ENCODE results near the gene PBX3. TPM values are rescaled to one million over a fixed set of nuclear protein-coding genes. Genes with fewer than 3 reads are reported as not detected.

The PBX3 gene
- total RNA-seq, 3 donors from 2014 or later (not counting 1 experiment from before 2014, with no cell fraction given): 42.1 to 46.9 (median 44.6) TPM

DNA sequence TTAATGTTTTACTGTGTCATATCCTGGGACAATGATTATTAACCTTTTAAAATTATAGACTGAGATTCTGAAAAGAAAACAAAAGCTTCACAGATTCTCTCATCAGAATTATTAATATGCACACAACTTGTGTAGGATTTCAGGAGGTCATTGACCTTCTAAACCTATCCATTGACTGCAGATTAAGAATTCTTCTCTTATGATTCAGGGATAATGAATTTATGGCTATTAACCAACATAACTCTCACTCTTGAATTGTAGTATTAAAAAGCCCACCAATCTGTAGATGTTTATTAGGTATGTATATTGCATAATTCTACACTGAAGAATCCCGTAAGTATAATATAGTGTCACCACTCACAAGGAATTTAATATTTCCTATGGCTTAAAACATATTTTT, 179.8 kb downstream of the PBX3 start:
- Mint-ChIP-seq H3K27ac (no peak overlapping the region), H3K4me1 (no peaks in the 10 kb centered on the region)

DNA sequence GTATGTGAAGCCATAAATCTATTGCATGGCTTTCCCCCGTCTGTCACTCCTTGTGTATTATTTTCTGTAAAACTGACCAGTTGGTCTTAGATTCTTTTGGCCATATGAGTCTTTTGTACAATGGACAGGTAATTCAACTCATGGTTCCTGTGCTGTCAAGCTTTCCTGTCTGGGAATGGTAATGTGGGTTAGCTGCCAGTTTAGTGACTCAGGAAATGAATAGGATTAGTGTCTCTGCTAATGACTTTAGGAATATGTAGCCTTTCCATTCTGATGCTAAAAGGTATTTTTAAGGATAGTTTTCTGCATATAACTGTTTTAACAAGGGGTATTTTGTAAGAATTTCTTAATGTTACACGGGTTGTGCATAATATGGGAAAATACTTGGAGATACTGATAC, 182.7 kb downstream of the PBX3 start:
- Histone ChIP-seq H3K4me3 (ENCODE audit: low read length) (no peak overlapping the region), H3K9me3 (ENCODE audit: control insufficient read depth, insufficient read depth, low read length) (no peaks in the 10 kb centered on the region), H3K27me3 (ENCODE audit: control insufficient read depth, insufficient read depth, low read length) (no peaks in the 10 kb centered on the region), H3K36me3 (ENCODE audit: control insufficient read depth, insufficient read depth, low read length) (no peaks in the 10 kb centered on the region), H3K27ac (ENCODE audit: low read length) (no peak overlapping the region), H3K4me1 (ENCODE audit: control insufficient read depth, insufficient read depth, low read length) (no peaks in the 10 kb centered on the region)
- no peak for DNase-seq
- TF ChIP-seq, protein P1, sequence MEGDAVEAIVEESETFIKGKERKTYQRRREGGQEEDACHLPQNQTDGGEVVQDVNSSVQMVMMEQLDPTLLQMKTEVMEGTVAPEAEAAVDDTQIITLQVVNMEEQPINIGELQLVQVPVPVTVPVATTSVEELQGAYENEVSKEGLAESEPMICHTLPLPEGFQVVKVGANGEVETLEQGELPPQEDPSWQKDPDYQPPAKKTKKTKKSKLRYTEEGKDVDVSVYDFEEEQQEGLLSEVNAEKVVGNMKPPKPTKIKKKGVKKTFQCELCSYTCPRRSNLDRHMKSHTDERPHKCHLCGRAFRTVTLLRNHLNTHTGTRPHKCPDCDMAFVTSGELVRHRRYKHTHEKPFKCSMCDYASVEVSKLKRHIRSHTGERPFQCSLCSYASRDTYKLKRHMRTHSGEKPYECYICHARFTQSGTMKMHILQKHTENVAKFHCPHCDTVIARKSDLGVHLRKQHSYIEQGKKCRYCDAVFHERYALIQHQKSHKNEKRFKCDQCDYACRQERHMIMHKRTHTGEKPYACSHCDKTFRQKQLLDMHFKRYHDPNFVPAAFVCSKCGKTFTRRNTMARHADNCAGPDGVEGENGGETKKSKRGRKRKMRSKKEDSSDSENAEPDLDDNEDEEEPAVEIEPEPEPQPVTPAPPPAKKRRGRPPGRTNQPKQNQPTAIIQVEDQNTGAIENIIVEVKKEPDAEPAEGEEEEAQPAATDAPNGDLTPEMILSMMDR (IDR thresholded peaks at IDR 0.05): no peak
- no peak overlapping the region for H3K4me3 Mint-ChIP-seq
- H3K27me3 Mint-ChIP-seq (ENCODE audit: low read depth in 2 of 2): no peaks in the 10 kb centered on the region
- no peaks in the 10 kb centered on the region for H3K4me1 Mint-ChIP-seq
- 96% methylated on average over 1 of the region's 2 CpGs for WGBS (ENCODE audit: insufficient coverage)
- H3K9me3 Mint-ChIP-seq: no peaks in the 10 kb centered on the region
- no peaks in the 10 kb centered on the region for H3K36me3 Mint-ChIP-seq
- H3K27ac Mint-ChIP-seq: no peak overlapping the region
- no peak for ATAC-seq
- intact Hi-C loops (cut with micrococcal nuclease): no loop called here

More for the DNA sequence above, 179.8 kb downstream of the PBX3 start:
- TF ChIP-seq, protein P1 (IDR thresholded peaks at IDR 0.05): no peak
- no peak for ATAC-seq
- no peaks in the 10 kb centered on the region for H3K4me1 ChIP-seq (ENCODE audit: control insufficient read depth, insufficient read depth, low read length)
- Mint-ChIP-seq H3K4me3 (no peak overlapping the region), H3K9me3 (no peaks in the 10 kb centered on the region), H3K36me3 (no peaks in the 10 kb centered on the region), H3K27me3 (ENCODE audit: low read depth in 2 of 2) (no peaks in the 10 kb centered on the region)
- no peaks in the 10 kb centered on the region for H3K9me3 ChIP-seq (ENCODE audit: control insufficient read depth, insufficient read depth, low read length)
- H3K36me3 ChIP-seq (ENCODE audit: control insufficient read depth, insufficient read depth, low read length): no peaks in the 10 kb centered on the region
- no peak overlapping the region for H3K27ac ChIP-seq (ENCODE audit: low read length)
- no CpG with 5 or more reads among the region's 1 CpG for WGBS (ENCODE audit: insufficient coverage)
- DNase-seq: no peak
- intact Hi-C loops (cut with micrococcal nuclease): no loop called here
- no peaks in the 10 kb centered on the region for H3K27me3 ChIP-seq (ENCODE audit: control insufficient read depth, insufficient read depth, low read length)
- H3K4me3 ChIP-seq (ENCODE audit: low read length): no peak overlapping the region

DNA sequence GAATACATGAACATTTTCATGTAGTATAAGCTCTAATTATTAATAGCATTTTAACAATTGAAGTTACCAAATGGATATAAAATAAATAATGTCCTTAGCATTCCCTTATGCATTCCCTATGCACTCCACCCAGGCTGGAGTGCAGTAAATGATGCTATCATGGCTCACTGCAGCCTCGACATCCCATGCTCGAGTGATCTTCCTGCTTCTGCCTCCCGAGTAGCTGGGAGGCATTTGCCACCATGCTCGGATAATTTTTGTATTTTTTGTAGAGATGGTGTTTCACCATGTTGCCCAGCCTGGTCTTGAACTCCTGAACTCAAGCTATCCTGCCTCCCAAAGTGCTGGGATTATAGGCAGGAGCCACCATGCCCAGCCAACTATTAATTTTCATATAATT, 184.0 kb downstream of the PBX3 start:
- peaks cover 5% of the 10 kb centered on the region for H3K36me3 ChIP-seq (ENCODE audit: control insufficient read depth, insufficient read depth, low read length)
- TF ChIP-seq, protein P1 (IDR thresholded peaks at IDR 0.05): no peak

DNA sequence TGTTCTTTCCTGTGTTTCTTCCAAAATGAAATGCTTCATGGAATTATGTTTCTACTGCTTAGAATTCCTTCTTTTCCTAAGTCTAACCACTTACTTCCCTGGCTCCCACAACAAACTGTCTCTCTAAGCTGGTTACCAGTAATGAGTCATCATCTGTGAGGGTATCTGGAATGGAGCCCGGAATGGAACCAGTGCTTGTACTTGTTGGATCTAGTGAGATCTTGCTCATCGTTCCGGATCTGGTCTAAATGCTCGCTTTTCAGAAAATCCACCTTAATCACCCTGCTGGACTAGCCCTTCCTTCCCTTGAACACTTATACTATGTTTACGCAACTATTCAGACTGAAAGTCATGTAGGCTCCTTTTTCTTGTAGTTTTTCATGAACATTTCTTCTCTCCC, 184.8 kb downstream of the PBX3 start:
- H3K9me3 Mint-ChIP-seq: no peaks in the 10 kb centered on the region
- H3K4me1 Mint-ChIP-seq: no peaks in the 10 kb centered on the region
- no peaks in the 10 kb centered on the region for H3K27me3 ChIP-seq (ENCODE audit: control insufficient read depth, insufficient read depth, low read length)
- H3K4me3 ChIP-seq (ENCODE audit: low read length): no peak overlapping the region
- intact Hi-C loops (cut with micrococcal nuclease): no loop called here
- peaks cover 12% of the 10 kb centered on the region for H3K36me3 ChIP-seq (ENCODE audit: control insufficient read depth, insufficient read depth, low read length)
- no peak overlapping the region for H3K27ac Mint-ChIP-seq
- DNase-seq (no peak), ATAC-seq (no peak)
- no peaks in the 10 kb centered on the region for H3K27me3 Mint-ChIP-seq (ENCODE audit: low read depth in 2 of 2)
- no peaks in the 10 kb centered on the region for H3K36me3 Mint-ChIP-seq
- no peaks in the 10 kb centered on the region for H3K4me1 ChIP-seq (ENCODE audit: control insufficient read depth, insufficient read depth, low read length)
- WGBS (ENCODE audit: insufficient coverage): 94% methylated on average over 5 of the region's 5 CpGs
- no peak overlapping the region for H3K4me3 Mint-ChIP-seq
- no peaks in the 10 kb centered on the region for H3K9me3 ChIP-seq (ENCODE audit: control insufficient read depth, insufficient read depth, low read length)
- TF ChIP-seq, protein P1 (IDR thresholded peaks at IDR 0.05): no peak
- no peak overlapping the region for H3K27ac ChIP-seq (ENCODE audit: low read length)

More for the DNA sequence above, 184.0 kb downstream of the PBX3 start:
- Mint-ChIP-seq H3K36me3 (no peaks in the 10 kb centered on the region), H3K9me3 (no peaks in the 10 kb centered on the region), H3K4me1 (no peaks in the 10 kb centered on the region), H3K4me3 (no peak overlapping the region), H3K27ac (no peak overlapping the region), H3K27me3 (ENCODE audit: low read depth in 2 of 2) (no peaks in the 10 kb centered on the region)
- Histone ChIP-seq H3K27me3 (ENCODE audit: control insufficient read depth, insufficient read depth, low read length) (no peaks in the 10 kb centered on the region), H3K9me3 (ENCODE audit: control insufficient read depth, insufficient read depth, low read length) (no peaks in the 10 kb centered on the region), H3K4me3 (ENCODE audit: low read length) (no peak overlapping the region), H3K4me1 (ENCODE audit: control insufficient read depth, insufficient read depth, low read length) (no peaks in the 10 kb centered on the region), H3K27ac (ENCODE audit: low read length) (no peak overlapping the region)
- intact Hi-C loops (cut with micrococcal nuclease): no loop called here
- DNase-seq (no peak), ATAC-seq (no peak)
- 99% methylated on average over 4 of the region's 4 CpGs for WGBS (ENCODE audit: insufficient coverage)

All from natural killer cell (primary cell).